GM12864 (cell line): ENCODE measurements around the gene CDKN1A.

Experiments used
- DNase-seq: peaks from one replicate; pipeline ENCODE4 v3.0.0-alpha.2; 2011; ENCODE audit warnings: low read depth
- H3K4me3 ChIP-seq: 2 replicates; pipeline ENCODE4 v1.5.1; 2011; ENCODE audit warnings: mild to moderate bottlenecking, low read depth, low read length, control low read depth
- CTCF ChIP-seq: IDR thresholded peaks from 2 replicates; pipeline ENCODE4 v1.5.1; 2011; ENCODE audit warnings: low read depth, mild to moderate bottlenecking, moderate library complexity, low read length, control low read depth, inconsistent platforms; ENCODE audit errors: missing control alignments

The CDKN1A gene

DNA sequence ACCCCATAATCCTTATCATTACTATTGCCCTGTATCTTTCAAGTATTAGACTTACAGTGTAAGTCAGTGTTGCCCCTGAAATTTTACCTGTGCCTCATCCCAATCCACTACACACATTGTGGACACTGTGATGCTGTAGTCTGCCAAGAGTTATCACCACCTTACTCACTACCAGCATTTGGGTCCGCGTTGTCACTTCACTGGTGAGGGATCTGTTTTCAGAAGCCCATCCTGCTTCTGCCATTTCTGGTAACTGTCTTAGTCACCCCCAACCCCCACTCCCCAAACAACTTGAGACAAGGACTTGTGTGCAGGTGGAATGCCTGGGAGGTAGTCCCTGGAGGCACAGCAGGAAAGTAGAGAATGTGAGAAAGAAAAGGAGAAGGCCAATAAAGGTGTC, 13.1 kb downstream of the CDKN1A start:
- H3K4me3 ChIP-seq, result no peak overlapping the region
- no peak for DNase-seq
- TF ChIP-seq CTCF, result no peak

DNA sequence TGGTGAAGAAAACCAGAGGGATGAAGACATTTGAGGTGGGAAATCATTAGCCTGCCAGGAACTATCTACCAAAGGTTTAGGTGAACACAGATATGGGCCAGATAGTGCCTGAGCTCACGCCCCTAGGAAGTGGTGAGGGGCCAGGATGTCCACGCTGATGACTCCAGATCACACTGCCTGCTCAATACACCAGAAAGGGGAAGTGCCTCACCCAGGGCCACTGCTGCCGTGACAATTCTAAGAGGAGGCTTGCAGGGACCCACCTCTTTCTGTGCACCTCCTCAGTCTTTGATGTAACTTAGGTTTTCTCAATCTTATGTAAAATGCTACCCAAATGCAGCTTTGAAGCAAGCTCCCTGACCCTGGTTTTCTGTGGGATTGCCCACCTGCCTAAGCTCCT, 13.7 kb downstream of the CDKN1A start:
- no peak for TF ChIP-seq CTCF
- H3K4me3 ChIP-seq, result no peak overlapping the region
- DNase-seq, result no peak

- no peak for TF ChIP-seq CTCF
- no peak for DNase-seq
- H3K4me3 ChIP-seq, result no peak overlapping the region
Observed at GRCh38 chr6:36692861-36693702, 14.6 kb downstream of the CDKN1A start.

DNA sequence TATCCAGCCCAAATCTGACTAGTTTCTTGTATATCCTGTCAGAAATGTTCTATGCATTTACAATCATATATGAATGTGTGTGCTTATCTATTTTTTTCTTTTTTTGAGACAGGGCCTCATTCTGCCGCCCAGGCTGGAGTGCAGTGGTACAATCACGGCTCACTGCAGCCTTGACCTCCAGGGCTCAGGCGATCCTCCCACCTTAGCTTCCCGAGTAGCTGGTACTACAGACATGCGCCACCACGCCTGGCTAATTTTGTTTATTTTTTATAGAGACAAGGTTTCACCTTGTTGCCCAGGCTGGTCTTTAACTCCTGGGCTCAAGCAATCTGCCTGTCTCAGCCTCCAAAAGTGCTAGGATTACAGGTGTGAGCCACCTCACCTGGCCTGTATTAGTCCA, 16.1 kb downstream of the CDKN1A start:
- DNase-seq, result no peak
- no peak overlapping the region for H3K4me3 ChIP-seq
- TF ChIP-seq CTCF, result no peak

DNA sequence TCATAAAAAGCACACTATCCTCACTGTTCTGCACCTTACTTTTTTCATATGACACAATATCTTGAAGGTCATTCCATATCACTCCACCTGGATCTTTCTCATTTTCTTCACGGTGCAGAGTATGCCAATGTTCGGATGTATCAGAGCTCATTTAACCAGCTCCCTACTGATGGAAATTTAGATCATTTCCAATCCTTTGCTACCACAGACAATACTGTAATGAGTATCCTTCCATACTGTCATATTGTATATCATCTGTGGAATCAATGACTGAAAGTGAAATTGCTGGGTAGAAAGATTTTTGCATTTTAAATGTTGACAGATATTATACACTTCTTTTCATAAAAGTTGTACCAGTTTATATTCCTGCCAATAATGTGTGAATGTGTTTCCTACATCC, 16.9 kb downstream of the CDKN1A start:
- TF ChIP-seq CTCF, result no peak
- no peak overlapping the region for H3K4me3 ChIP-seq

GRCh38 chr6:36697481-36697903, 19.0 kb downstream of the CDKN1A start, which contains the start of gene RAB44:
TSS of gene RAB44 (plus strand) at chr6:36697826. CDS start at chr6:36704236, 6,410 bp downstream.
- no peak within 1 kb of the TSS for H3K4me3 ChIP-seq
- no peak for TF ChIP-seq CTCF
- no peak for DNase-seq

More for the DNA sequence above, 16.9 kb downstream of the CDKN1A start:
- DNase-seq, result no peak

- no peak for DNase-seq
- no peak overlapping the region for H3K4me3 ChIP-seq
- no peak for TF ChIP-seq CTCF
Observed at GRCh38 chr6:36698196-36698595, 19.7 kb downstream of the CDKN1A start.
